NCI-H187 (cell line): ENCODE measurements around the gene ZFYVE19.
A peak's percentile ranks its signal among the peaks of the same experiment; 100 is the strongest.

Experiments used
- DNase-seq, 2 experiments: peaks; one replicate each; lab custom pipeline; 2025; lab: John Stamatoyannopoulos, UW

Gene ZFYVE19

DNA sequence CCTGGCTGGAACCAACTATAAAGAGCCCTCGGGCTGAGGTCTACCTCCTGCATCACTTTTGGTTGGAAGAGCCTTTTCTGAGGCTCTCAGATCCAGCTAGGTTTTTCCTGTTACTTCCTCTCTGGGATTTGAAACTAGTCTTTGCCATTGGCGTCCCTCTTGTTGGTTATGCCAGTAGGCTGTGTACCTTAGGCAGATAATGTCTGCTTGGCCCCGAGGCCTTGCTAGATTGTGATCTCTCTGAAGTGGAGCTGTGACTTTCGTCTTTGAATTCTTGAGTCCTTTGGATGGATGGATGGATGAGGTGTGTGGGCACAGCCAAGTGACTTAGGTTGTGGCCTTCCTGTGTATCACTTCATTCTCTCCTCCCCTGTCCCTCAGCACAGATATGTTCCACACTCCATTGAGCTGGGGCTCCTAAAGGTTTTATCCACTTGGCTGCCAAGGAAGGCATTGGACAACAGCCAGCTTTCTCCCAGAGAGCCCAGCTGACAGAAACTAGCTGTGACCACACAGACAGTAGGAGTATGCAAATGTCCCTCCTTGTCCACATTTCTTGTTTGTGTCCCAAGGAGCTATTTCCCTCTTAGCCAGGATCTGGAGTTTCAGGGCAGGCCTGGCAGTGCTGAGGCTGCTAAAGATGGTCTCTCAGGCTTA, 8.3 kb downstream of the ZFYVE19 start:
- DNase-seq: no peak

DNA sequence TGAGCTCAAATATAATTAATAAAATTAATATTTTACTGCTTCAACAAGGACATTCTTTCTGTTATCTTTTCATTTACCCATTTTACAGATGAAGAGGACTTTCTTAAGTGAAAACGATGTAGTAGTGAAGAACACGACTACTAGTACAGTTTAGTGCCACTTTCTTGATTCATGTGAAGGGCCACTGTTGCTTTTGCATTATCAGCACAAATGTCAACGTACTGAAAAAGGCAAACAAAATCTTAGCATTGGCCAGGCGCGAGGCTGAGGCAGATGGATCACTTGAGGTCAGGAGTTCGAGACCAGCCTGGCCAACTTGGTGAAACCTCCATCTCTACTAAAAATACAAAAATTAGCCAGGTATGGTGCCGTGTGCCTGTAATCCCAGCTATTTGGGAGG, 12.2 kb downstream of the ZFYVE19 start:
- no peak for DNase-seq

DNA sequence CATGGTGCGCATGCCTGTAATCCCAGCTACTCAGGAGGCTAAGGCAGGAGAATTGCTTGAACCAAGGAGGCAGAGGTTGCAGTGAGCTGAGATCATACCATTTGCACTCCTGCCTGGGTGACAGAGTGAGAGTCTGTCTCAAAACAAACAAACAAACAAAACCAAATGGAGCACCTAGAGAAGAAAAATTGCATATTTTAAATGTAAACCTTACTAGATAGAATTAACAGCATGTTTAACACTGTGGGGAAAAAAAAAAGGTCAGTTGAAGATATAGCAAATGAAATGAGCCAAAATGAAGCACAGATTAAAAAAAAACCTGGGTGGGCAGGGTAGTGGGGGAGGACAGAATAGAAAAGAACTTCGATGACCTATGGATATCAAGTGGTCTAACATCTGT, 14.3 kb downstream of the ZFYVE19 start:
- no peak for DNase-seq

DNA sequence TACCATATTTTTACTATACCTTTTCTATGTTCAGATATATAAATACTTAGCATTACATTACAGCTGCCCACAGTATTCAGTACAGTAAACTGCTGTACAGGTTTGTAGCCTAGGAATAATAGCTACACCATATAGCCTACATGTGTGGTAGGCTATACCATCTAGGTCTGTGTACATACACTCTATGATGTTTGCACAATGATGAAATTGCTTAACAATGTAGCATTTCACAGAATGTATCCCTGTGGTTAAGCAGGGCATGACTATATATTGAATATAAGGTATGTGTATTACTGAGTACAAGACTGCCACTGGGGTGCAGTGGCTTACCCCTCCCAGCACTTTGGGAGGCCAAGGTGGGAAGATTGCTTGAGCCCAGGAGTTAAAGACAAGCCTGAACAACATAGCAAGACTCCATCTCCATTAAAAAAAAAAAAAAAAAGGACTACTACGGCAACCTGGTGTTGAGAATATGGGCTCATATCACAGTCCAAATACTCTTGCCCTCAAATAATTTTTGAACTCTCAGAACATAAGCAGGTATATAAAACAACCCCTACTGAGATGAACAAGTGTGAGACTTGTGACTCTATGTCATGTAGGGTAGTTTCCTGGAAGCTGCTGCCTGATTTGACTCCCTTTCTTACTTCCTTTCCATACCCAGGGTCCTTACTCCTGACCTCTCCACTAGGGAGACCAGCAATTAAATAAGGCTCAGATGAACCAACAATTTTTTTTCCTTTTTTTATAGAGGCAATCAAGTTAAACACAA, 16.9 kb downstream of the ZFYVE19 start:
- no peak for DNase-seq

DNA sequence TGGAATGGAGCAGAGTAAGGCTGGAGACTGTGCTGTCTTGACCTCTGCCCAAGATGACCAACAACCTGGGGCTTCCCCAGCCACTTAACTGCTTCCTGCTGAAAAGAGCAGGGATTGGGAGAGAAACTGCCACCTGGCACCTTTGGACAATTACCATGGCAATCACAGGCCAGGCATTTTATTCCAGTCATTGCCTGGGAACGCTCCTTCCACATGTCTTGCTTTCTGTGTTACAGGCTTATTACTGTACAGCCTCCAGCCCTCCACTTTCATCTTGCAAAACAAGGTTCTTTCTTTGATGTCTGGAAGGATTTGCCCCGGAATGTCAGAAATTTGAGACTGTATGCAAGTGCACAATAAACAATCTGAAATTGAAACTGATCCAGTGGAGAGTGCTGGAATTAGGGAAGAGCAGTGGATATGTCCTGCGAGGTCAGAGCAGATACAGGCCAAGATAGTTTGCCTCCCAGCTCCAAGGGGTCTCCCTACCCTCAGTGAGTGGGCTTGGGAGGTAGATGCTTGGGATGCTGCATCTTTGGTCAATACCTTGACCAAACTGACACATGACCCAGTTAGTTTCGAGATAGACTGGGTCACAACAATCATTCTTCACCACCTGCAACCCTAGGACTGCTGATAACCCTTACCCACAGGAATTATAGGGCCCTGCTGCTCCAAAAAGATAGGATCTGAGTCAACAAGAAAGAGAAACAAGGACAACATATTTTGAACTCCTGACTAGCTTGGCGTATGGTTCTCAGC, 19.0 kb downstream of the ZFYVE19 start:
- no peak for DNase-seq

DNA sequence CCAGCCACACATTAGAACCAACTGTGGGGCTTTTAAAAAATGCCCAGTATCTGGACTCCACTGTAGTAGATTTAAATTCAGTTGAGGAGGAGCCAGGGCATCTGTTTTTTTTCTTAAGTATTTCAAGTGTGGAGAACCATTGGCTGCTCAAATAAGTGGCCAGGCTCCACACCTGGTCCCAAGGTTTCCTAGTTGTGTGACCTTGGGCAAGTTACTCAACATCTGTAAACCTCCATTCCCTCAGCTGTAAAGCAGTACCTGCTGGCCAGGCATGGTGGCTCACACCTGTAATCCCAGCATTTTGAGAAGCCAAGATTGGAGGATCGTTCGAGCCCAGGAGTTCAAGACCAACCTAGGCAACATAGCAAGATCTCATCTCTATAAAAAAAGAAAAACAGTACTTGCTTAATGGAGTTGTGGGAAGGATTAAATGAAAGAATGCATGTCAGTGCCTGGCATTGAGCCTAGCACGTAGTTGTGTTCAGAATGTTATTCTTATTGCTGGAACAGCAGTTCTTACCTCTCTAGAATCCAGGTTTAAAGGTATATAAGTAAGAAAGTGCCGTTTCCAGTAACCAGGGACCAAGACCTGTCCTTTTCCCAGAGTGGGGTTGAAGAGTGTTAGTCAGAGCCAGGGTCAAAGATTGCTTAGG, 19.7 kb downstream of the ZFYVE19 start:
- no peak for DNase-seq

DNA sequence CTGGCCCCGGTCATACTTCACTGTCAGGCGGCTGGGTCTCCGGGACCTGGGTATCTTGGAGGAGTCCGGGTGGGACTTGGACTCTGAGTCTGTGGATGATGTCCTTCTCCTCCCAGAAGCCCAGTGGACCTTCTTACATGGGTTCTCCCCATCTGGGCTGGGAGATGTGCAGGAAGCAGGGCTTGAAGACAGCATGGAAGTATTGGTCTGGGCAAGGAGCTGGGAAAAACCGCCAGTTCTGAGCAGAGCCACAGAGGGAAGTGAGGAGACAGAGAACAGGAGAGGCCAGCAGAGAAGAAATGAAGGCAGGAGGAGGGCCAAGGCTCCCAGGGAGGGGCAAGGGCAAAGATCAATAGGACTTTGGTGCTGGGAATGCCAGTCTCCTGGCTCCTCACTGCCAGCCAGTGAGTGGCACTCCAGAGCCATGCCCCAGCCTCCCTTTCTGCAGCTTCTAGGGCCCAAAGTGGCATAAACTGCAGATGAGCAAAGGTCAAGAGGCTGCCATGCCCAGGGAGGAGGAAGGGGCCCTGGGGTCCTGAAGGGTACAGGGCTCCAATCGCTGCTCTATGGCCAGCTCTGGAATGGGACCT, 21.7 kb downstream of the ZFYVE19 start, which contains the start of gene PPP1R14D:
Gene PPP1R14D (minus strand): TSS at position 262 of the 590 bp plus-strand sequence. CDS start 67 bp downstream, at position 195.
- no peak for DNase-seq

DNA sequence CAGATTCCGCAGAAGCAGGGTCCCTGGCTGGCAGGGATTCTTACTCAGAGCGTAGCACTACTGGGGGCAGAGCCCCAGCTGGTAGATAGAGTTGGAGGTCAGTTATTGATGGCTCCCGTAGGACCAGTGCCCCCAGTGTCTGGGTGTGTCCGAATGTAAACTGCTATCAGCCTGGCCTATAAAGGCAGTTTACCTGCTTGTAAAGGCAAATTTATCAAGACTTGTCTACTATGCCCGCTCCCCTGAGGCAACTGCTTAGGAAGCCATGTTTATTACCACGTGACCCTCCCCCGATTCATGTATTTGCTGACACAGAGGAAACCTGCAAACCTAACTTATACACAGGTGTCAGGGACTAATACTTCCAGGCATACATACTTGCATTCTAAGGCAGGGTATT, 22.2 kb downstream of the ZFYVE19 start:
- no peak for DNase-seq

DNA sequence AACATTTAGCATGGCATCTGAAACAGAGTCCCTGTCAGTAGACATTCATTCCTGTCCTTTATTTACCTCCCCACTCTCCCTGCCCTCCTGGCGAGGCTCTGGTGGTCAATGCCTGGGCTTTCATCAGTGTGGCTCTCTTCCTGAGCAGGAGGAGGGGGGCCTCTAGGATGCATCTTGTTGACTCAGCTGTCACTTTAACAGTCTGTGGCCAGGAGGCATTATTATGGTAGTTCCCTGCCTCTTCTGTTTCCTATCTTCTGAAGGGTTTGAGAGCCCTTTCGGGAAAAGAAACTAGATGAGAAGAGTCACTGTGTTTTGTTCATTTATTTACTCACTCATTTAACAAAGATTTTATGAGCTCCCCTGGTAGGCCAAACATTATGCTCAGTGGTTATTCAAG, 24.0 kb downstream of the ZFYVE19 start:
- DNase-seq: peak; percentile 40 to 54

DNA sequence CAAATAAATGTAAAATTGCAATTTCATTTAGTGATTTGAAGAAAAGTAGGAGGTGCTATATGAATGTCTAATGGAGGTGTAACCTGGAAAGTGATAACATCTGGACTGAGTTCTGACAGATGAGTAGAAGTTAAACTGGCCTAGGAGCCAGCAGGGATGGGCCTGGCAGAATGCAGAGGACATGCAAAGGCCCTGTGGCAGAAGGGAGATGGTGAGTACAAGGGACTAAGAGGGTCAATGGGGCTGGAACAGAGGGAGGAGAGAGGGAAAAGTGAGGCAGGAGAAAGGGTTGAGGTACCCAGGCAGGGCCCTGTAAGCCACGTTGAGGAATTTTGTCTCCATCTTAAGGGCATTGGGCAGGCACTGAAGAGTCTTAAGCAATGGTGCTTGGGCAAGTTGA, 25.0 kb downstream of the ZFYVE19 start:
- no peak for DNase-seq

DNA sequence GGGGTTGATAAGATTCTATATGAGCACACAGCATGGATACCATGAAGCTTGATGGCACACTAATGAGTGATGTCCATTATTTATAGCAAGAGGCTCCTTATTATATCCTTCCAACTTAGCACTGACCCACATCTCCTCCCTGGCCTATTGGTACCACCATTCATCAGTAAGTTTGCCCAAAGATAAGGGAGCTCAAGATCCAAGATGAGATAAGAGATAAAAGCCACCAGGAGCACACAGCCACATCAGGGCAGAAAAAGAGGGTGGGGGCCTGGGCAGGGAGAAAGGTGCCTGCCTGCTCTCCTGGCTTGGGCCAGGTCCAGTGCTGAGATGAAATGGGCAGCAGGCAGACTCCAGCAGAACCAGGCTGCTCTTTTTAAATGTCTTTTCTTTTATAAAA, 26.0 kb downstream of the ZFYVE19 start:
- DNase-seq: no peak

DNA sequence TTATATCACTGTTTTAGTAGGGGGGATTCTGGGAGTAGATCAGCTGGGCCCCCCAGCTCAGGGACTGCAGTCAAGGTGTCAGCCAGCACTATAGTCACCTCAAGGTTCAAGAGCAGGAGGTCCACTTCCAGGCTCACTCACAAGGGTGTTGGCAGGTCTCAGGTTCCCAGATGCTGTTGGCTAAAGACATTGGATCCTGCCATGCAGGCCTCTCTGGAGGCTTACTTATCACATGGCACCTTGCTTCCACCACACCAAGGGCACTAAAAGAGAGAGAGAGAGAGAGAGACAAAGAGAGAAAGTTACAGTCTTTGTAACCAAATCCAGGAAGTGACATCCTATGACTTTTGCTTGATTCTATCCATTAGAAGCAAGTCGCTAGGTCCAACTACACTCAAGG, 29.1 kb downstream of the ZFYVE19 start:
- DNase-seq: no peak

DNA sequence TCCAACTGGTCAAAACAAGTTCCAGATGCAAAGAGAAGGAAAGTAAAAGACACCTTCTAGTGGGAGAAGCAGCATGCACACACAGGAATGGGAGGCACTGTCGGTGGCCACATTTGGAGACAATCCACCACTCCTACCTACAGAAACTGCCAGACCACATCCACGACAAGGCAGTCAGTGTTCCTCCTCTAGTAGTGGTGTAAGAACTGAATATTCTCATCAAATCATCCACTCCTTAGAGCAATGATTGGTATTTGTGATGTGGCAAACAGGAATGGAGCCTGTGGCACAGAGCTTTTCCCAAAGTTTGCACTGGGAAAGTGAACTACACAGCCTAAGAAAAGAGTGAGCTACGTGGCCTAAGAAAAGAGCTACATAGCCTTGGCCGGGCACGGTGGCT, 31.9 kb downstream of the ZFYVE19 start:
- no peak for DNase-seq

DNA sequence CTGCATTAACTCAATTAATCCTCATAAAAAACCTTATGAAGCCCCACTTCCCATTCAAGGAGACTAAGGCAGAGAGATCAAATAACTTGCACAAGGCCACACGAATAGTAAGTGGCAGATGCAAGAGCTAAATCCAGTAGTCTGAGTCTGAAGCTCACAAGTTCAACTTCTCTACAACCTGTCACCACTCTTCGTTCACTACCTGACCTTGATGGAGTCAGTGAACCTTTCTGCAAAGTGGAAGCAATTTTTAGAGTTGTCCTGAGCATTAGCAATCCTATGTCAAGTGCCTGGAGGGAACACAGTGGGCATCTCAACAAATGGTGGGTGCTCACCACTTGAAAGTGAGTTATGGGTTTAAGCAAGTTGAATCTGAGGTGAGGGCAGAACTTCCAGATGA, 34.9 kb downstream of the ZFYVE19 start:
- no peak for DNase-seq

DNA sequence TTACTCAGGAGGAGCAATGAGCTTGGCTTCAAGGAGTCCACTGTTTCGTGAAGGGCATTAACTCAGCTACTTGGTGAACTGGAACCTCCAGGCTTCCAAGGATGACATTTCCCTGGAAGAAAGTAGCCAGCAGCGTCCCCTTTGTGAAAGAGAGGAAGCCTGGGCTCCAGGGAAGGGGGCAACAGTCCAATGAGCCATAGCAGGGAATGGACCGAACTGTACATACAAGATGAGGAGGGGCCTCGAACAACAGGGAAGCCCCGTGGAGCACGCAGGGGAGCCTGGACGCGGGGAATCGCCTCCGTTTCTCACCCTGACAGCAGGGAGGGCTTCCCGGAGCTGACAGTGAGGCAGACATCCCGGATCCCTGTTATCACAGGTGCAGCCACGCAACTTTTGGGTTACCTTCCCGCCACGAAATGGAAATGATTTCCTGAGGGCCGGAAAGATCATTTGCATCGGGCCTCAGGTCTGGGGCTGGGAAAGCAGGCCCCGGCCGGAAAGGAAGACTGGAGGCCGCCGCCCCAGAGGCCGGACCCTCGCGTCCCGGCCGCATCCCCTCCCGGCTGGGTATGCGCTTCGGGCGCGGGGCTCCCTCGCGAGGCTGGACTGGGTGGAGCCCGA, 36.5 kb downstream of the ZFYVE19 start:
- no peak for DNase-seq

DNA sequence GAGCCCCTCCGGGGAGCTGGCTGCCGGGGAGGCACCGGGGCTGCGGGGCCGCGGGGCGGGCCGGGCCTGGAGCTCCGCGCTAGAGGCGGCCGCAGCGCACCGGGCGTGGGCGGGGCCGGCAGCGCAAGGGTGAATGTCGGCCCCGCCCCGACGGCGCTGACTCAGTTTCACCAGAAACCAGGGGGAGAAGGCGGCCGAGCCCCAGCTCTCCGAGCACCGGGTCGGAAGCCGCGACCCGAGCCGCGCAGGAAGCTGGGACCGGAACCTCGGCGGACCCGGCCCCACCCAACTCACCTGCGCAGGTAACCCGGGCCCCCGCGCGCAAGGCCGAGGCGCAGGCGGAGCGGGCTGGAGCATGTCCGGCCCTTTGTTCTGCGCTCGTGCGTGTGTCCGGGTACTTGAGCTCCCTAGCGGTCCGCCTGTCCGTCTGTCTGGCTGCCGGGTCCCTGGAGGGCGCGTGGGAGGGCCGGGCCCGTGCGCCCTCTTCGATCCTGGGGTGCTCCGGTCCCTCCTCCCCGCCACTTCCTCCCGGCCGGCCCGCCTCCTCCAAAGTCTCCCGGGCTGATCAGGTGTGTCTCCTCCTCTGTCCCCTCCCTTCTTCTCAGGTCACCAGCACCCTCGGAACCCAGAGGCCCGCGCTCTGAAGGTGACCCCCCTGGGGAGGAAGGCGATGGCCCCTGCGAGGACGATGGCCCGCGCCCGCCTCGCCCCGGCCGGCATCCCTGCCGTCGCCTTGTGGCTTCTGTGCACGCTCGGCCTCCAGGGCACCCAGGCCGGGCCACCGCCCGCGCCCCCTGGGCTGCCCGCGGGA, 37.2 kb downstream of the ZFYVE19 start, which contains the start of gene SPINT1:
Gene SPINT1 (plus strand): TSS at position 164 of the 811 bp plus-strand sequence. CDS start 507 bp downstream, at position 671.
- peak in 1 of 2 experiments; percentile 15 for DNase-seq

DNA sequence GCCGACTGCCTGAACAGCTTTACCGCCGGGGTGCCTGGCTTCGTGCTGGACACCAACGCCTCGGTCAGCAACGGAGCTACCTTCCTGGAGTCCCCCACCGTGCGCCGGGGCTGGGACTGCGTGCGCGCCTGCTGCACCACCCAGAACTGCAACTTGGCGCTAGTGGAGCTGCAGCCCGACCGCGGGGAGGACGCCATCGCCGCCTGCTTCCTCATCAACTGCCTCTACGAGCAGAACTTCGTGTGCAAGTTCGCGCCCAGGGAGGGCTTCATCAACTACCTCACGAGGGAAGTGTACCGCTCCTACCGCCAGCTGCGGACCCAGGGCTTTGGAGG, 37.8 kb downstream of the ZFYVE19 start:
- DNase-seq: no peak

DNA sequence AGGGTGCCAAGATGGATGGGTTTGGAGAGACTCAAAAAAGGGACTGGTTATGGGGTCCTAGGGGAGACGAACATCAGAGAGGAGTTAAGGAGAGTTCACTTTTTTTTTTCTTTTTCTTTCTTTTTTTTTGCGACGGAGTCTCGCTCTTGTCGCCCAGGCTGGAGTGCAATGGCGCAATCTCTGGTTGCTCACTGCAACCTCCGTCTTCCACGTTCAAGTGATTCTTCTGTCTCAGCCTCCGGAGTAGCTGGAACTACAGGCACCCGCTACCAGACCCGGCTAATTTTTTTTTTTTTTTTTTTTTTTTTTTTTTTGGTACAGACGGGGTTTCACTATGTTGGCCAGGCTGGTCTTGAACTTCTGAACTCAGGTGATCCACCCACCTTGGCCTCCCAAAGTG, 38.1 kb downstream of the ZFYVE19 start:
- DNase-seq: no peak

DNA sequence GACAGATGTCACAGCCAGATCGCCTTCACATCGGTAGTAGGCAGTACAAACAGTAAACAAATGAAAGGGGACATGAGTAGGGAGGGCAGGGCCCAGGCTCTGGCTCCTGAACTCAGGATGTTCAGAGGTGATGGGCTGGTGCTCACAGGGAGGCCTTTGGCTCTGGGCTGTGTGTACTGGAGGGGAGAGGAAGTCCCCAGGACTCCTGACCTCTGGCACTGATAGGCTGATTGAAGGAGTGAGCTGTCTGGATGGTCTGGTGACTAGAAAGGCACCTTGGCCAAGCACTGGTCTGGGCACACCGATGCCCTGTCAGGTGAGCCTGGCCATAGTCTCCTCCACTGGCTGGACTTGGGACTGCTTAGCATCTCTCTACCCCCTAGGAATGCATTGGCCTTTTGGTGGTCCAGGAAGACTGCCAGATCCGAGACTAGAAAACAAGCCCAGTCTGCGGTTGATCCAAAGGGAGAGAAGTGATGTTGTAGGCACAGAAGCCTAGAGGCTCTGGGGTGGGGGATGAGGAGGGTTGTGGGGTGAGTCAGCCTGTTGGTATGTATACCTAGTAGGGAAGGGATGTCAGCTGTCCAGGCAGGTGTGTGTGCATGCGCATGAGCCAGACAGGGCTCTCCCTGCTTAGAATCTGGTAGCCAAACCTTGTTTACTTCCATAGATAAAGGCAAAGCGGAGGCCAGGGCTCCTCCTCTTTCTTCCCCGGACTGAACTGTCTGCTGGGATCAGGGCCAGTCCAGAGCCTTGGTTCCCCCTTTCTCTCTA, 38.8 kb downstream of the ZFYVE19 start:
- no peak for DNase-seq

DNA sequence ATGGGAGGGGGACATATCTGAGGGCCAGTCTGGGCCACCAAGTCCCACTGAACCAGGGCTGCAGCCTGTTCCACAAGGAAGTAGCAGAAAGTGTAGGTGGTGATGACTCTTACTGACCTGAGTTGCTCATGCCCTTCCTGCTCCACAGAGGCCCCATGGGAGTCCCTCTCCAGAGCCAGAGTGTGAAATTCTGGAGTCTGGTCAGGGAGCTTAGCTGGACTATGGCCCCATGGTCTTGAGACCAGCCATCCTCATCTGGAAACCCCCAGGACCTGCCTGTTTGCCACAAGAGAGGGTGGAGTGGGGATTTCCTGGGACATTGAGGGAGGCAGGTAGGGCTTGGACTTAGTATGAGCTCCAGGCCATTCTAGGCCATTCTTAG, 39.9 kb downstream of the ZFYVE19 start:
- no peak for DNase-seq
